Measurements from ENCODE around the gene PTPRA. TPM values are rescaled to one million over a fixed set of nuclear protein-coding genes. Genes with fewer than 3 reads are reported as not detected.

PTPRA gene
- total RNA-seq, 1 experiment from 2014 or later, result 47.2 TPM

- 0 out of 2 replicates have a peak, but pooled peaks have one; percentile 52 for TF ChIP-seq TEAD1 (CRISPR knock-in tag; IDR thresholded peaks at IDR 0.05)
- TF ChIP-seq FOXK1 (CRISPR knock-in tag; IDR thresholded peaks at IDR 0.05), result no peak; the same call in 1 of the 2 replicates
- peak; percentile 70 for TF ChIP-seq HMGXB4 (CRISPR knock-in tag; IDR thresholded peaks at IDR 0.05)
- TF ChIP-seq FOXP1 (CRISPR knock-in tag; IDR thresholded peaks at IDR 0.05; ENCODE audit: borderline replicate concordance), result no peak
- TF ChIP-seq CBFB (CRISPR knock-in tag; IDR thresholded peaks at IDR 0.05; ENCODE audit: low read depth), result peak; percentile 79
- TF ChIP-seq IRF2 (CRISPR knock-in tag; IDR thresholded peaks at IDR 0.05; ENCODE audit: borderline replicate concordance, low read depth), result no peak
- TF ChIP-seq IRF1 (CRISPR knock-in tag; IDR thresholded peaks at IDR 0.05), result no peak
- TF ChIP-seq, protein P1, sequence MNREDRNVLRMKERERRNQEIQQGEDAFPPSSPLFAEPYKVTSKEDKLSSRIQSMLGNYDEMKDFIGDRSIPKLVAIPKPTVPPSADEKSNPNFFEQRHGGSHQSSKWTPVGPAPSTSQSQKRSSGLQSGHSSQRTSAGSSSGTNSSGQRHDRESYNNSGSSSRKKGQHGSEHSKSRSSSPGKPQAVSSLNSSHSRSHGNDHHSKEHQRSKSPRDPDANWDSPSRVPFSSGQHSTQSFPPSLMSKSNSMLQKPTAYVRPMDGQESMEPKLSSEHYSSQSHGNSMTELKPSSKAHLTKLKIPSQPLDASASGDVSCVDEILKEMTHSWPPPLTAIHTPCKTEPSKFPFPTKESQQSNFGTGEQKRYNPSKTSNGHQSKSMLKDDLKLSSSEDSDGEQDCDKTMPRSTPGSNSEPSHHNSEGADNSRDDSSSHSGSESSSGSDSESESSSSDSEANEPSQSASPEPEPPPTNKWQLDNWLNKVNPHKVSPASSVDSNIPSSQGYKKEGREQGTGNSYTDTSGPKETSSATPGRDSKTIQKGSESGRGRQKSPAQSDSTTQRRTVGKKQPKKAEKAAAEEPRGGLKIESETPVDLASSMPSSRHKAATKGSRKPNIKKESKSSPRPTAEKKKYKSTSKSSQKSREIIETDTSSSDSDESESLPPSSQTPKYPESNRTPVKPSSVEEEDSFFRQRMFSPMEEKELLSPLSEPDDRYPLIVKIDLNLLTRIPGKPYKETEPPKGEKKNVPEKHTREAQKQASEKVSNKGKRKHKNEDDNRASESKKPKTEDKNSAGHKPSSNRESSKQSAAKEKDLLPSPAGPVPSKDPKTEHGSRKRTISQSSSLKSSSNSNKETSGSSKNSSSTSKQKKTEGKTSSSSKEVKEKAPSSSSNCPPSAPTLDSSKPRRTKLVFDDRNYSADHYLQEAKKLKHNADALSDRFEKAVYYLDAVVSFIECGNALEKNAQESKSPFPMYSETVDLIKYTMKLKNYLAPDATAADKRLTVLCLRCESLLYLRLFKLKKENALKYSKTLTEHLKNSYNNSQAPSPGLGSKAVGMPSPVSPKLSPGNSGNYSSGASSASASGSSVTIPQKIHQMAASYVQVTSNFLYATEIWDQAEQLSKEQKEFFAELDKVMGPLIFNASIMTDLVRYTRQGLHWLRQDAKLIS (CRISPR knock-in tag; IDR thresholded peaks at IDR 0.05; ENCODE audit: borderline replicate concordance), result no peak
- TF ChIP-seq NR3C1 (CRISPR knock-in tag; conservative IDR thresholded peaks at IDR 0.05; ENCODE audit: low read depth), result no peak
- TF ChIP-seq ZNF425 (CRISPR knock-in tag; conservative IDR thresholded peaks at IDR 0.05), result no peak
- TF ChIP-seq ELF4 (CRISPR knock-in tag; IDR thresholded peaks at IDR 0.05; ENCODE audit: low read depth), result no peak
- TF ChIP-seq, protein P2, sequence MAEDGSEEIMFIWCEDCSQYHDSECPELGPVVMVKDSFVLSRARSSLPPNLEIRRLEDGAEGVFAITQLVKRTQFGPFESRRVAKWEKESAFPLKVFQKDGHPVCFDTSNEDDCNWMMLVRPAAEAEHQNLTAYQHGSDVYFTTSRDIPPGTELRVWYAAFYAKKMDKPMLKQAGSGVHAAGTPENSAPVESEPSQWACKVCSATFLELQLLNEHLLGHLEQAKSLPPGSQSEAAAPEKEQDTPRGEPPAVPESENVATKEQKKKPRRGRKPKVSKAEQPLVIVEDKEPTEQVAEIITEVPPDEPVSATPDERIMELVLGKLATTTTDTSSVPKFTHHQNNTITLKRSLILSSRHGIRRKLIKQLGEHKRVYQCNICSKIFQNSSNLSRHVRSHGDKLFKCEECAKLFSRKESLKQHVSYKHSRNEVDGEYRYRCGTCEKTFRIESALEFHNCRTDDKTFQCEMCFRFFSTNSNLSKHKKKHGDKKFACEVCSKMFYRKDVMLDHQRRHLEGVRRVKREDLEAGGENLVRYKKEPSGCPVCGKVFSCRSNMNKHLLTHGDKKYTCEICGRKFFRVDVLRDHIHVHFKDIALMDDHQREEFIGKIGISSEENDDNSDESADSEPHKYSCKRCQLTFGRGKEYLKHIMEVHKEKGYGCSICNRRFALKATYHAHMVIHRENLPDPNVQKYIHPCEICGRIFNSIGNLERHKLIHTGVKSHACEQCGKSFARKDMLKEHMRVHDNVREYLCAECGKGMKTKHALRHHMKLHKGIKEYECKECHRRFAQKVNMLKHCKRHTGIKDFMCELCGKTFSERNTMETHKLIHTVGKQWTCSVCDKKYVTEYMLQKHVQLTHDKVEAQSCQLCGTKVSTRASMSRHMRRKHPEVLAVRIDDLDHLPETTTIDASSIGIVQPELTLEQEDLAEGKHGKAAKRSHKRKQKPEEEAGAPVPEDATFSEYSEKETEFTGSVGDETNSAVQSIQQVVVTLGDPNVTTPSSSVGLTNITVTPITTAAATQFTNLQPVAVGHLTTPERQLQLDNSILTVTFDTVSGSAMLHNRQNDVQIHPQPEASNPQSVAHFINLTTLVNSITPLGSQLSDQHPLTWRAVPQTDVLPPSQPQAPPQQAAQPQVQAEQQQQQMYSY (CRISPR knock-in tag; IDR thresholded peaks at IDR 0.05), result no peak
- TF ChIP-seq FOXJ3 (CRISPR knock-in tag; IDR thresholded peaks at IDR 0.05; ENCODE audit: borderline replicate concordance), result no peak
- TF ChIP-seq, protein P3, sequence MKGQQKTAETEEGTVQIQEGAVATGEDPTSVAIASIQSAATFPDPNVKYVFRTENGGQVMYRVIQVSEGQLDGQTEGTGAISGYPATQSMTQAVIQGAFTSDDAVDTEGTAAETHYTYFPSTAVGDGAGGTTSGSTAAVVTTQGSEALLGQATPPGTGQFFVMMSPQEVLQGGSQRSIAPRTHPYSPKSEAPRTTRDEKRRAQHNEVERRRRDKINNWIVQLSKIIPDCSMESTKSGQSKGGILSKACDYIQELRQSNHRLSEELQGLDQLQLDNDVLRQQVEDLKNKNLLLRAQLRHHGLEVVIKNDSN (CRISPR knock-in tag; IDR thresholded peaks at IDR 0.05), result no peak
- TF ChIP-seq ZNF396 (CRISPR knock-in tag; IDR thresholded peaks at IDR 0.05; ENCODE audit: borderline replicate concordance), result no peak
- no peak for TF ChIP-seq ZNF317 (CRISPR knock-in tag; IDR thresholded peaks at IDR 0.05; ENCODE audit: borderline replicate concordance, low read depth)
- no peak for TF ChIP-seq ZNF121 (CRISPR knock-in tag; IDR thresholded peaks at IDR 0.05)
- TF ChIP-seq, protein P4, sequence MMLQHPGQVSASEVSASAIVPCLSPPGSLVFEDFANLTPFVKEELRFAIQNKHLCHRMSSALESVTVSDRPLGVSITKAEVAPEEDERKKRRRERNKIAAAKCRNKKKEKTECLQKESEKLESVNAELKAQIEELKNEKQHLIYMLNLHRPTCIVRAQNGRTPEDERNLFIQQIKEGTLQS (CRISPR knock-in tag; conservative IDR thresholded peaks at IDR 0.05), result no peak
- TF ChIP-seq TCF7 (CRISPR knock-in tag; IDR thresholded peaks at IDR 0.05; ENCODE audit: low read depth), result no peak
- peak; percentile 39; the same call in 1 of the 2 replicates for TF ChIP-seq CTCF (IDR thresholded peaks at IDR 0.05)
- no peak for TF ChIP-seq SP1 (CRISPR knock-in tag; conservative IDR thresholded peaks at IDR 0.05)
- TF ChIP-seq, protein P5, sequence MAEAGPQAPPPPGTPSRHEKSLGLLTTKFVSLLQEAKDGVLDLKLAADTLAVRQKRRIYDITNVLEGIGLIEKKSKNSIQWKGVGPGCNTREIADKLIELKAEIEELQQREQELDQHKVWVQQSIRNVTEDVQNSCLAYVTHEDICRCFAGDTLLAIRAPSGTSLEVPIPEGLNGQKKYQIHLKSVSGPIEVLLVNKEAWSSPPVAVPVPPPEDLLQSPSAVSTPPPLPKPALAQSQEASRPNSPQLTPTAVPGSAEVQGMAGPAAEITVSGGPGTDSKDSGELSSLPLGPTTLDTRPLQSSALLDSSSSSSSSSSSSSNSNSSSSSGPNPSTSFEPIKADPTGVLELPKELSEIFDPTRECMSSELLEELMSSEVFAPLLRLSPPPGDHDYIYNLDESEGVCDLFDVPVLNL (CRISPR knock-in tag; IDR thresholded peaks at IDR 0.05; ENCODE audit: borderline replicate concordance, low read depth), result no peak
Observed at GRCh38 chr20:2872459-2873009, 747 bp upstream of the PTPRA start (continued).

Measured in WTC11 (cell line).